ENCODE results near the gene HIVEP3.

HIVEP3 gene

DNA sequence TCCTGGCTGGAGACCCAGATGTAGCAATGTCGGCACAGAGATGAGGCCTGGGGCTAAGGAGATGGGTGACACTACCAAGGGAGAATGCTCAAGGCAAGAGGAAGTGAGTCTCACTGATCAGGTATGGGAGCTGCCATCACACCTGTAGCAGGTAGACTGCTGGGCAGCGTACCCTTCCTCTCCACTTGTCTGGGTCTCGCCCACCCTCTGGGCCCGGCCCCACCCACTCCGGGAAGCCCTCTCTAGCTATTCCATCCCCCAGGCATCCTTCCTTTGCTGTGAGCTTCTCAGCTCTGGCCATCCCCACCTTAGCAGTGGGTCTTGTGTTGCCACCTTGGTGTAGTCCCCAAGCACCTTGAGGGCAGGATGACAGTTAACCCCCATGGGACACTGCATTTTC, 346.5 kb downstream of the HIVEP3 start:
- Histone ChIP-seq H3K9me3 (ENCODE audit: insufficient read depth, low read depth, low read length) (no peaks in the 10 kb centered on the region), H3K36me3 (ENCODE audit: insufficient read depth, low read depth, low read length) (no peaks in the 10 kb centered on the region), H3K4me1 (ENCODE audit: insufficient read depth, low read length) (no peaks in the 10 kb centered on the region), H3K4me3 (ENCODE audit: low read length) (no peak overlapping the region), H3K27ac (ENCODE audit: low read length) (no peak overlapping the region), H3K9ac (ENCODE audit: low read depth, low read length) (no peak overlapping the region), H3K27me3 (ENCODE audit: insufficient read depth, low read length) (peaks cover 14% of the 10 kb centered on the region)

DNA sequence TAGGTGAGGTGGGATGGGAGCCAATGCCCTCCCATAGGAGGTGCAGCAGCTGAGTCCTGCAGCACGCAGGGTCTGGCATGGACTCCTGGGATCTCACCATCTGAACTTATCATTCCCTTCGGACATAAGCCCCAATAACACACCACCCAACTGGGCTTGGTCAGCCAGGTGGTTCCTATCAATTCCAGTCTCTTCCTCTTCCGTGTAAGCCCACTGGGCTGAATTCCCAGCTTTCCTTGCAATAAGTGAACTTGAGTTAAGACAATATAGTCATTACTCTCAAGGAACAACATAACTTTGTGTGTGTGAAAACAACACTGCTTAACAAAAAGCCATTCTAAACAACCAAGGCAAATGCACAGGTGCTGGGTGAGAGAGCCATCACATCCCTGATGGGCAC, 347.7 kb downstream of the HIVEP3 start:
- Histone ChIP-seq H3K27ac (ENCODE audit: low read length) (no peak overlapping the region), H3K4me3 (ENCODE audit: low read length) (no peak overlapping the region), H3K36me3 (ENCODE audit: insufficient read depth, low read depth, low read length) (no peaks in the 10 kb centered on the region), H3K27me3 (ENCODE audit: insufficient read depth, low read length) (peaks cover 13% of the 10 kb centered on the region), H3K9ac (ENCODE audit: low read depth, low read length) (no peak overlapping the region), H3K4me1 (ENCODE audit: insufficient read depth, low read length) (no peaks in the 10 kb centered on the region), H3K9me3 (ENCODE audit: insufficient read depth, low read depth, low read length) (no peaks in the 10 kb centered on the region)

DNA sequence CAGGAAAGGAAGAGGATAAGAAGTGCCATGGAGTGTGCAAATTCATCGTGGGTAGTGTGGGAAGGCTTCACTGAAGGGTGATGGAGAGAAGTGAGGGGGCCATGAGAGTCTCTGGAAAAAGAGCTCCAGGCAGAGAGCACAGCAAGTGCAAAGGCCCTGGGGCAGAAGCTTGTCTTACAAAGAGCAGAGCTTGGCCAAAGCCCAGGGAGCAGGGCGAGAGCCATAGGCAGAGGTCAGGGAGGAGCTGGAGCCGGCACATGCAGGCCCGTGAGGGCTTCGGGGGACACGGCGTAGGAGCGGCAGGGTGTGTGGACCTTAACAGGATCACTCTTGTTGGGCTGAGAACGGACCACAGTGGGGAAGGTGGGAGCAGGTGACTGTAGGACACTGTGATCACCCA, 350.5 kb downstream of the HIVEP3 start:
- Histone ChIP-seq H3K4me3 (ENCODE audit: low read length) (no peak overlapping the region), H3K36me3 (ENCODE audit: insufficient read depth, low read depth, low read length) (no peaks in the 10 kb centered on the region), H3K9ac (ENCODE audit: low read depth, low read length) (no peak overlapping the region), H3K9me3 (ENCODE audit: insufficient read depth, low read depth, low read length) (no peaks in the 10 kb centered on the region), H3K27ac (ENCODE audit: low read length) (no peak overlapping the region), H3K4me1 (ENCODE audit: insufficient read depth, low read length) (no peaks in the 10 kb centered on the region), H3K27me3 (ENCODE audit: insufficient read depth, low read length) (peaks cover 4% of the 10 kb centered on the region)

DNA sequence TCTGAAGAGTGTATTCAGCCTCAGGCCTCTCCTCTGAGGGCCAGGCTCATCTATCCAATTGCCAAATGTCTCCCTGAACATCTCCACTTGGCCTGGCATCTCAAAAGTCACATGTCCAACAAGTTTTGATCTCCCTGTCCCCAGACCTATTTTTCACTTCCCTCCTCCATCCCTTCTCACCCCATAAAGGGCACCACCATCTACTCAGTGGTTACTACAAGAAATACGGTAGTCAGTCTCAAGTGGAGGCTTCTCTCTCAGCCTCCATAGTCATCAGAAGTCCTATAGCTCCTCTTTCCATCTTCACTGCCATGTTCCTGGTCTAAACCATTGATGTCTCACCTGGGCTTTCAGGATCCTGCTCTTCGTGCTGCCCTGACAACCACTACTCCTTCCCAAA, 351.8 kb downstream of the HIVEP3 start:
- H3K4me3 ChIP-seq (ENCODE audit: low read length), result no peak overlapping the region
- no peaks in the 10 kb centered on the region for H3K36me3 ChIP-seq (ENCODE audit: insufficient read depth, low read depth, low read length)
- no peaks in the 10 kb centered on the region for H3K9me3 ChIP-seq (ENCODE audit: insufficient read depth, low read depth, low read length)
- H3K27ac ChIP-seq (ENCODE audit: low read length), result no peak overlapping the region
- H3K4me1 ChIP-seq (ENCODE audit: insufficient read depth, low read length), result no peaks in the 10 kb centered on the region
- H3K9ac ChIP-seq (ENCODE audit: low read depth, low read length), result no peak overlapping the region
- H3K27me3 ChIP-seq (ENCODE audit: insufficient read depth, low read length), result no peaks in the 10 kb centered on the region; the same call in 1 of the 2 replicates

DNA sequence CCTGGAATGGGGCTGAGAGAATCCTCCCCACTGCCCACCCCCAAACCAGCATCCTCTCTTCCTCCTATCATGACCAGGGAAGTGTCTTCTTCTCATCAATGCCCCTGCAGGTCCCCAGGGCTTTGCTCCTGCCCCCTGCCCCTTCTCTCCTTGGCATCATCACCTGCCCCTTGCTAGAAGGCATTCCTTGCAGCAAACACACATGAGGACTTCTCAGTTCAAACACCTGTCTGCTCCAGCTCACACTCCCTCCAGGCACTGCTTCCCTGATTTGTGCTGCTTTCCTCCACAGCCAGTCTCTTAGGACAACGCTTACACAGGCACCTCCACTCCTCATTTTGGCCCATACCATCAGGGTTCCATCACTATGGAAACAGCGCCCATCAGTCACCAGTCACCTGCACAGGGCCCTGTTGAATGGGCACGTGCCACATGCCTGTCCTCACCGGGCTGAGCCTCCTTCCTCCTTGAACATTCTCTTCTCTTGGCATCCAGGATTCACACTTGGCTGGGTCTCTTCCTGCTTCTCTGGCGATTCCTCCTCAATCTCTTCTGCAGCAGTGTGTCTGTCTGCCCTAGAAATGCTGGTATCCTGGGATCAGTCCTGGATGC, 352.3 kb downstream of the HIVEP3 start:
- H3K9ac ChIP-seq (ENCODE audit: low read depth, low read length), result no peak overlapping the region
- no peak overlapping the region for H3K27ac ChIP-seq (ENCODE audit: low read length)
- no peaks in the 10 kb centered on the region; the same call in 1 of the 2 replicates for H3K27me3 ChIP-seq (ENCODE audit: insufficient read depth, low read length)
- H3K4me1 ChIP-seq (ENCODE audit: insufficient read depth, low read length), result no peaks in the 10 kb centered on the region
- no peaks in the 10 kb centered on the region for H3K9me3 ChIP-seq (ENCODE audit: insufficient read depth, low read depth, low read length)
- H3K4me3 ChIP-seq (ENCODE audit: low read length), result no peak overlapping the region
- H3K36me3 ChIP-seq (ENCODE audit: insufficient read depth, low read depth, low read length), result no peaks in the 10 kb centered on the region

DNA sequence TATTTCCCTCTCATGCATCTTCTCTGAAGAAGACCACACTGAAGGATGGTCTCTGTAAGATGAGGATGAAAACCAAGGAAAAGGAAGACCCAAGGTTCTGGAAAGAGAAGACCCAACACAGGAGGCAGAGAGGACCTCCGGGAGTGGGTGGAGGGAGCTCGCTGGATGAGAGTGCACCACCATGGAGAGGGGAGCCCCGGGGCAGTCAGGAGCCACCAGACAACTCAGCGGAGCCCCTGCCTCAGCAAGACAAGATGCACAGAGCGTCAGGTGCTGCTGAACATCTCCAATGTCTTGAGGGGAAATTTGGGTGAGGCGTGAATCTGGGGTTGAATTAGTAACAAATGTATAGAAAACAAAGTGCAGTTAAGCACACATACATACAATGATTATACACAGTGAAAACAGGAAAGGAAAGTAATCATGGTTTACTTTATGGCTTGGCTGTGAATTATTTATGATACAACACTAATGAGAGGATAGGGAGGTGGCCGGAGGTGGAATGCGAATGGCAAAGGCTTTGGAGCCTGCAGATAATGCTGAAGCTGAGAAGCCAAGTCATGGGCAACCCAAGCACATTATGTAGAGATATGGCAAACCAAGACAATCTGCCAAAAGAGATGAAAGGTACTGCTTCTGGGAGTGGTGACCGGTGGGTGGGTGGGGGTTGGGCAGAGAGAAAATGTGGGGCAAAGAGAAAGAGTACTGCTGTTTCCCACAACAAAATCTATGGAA, 353.8 kb downstream of the HIVEP3 start:
- Histone ChIP-seq H3K27me3 (ENCODE audit: insufficient read depth, low read length) (no peaks in the 10 kb centered on the region; the same call in 1 of the 2 replicates), H3K4me3 (ENCODE audit: low read length) (no peak overlapping the region), H3K4me1 (ENCODE audit: insufficient read depth, low read length) (no peaks in the 10 kb centered on the region), H3K9ac (ENCODE audit: low read depth, low read length) (no peak overlapping the region), H3K27ac (ENCODE audit: low read length) (no peak overlapping the region), H3K9me3 (ENCODE audit: insufficient read depth, low read depth, low read length) (no peaks in the 10 kb centered on the region), H3K36me3 (ENCODE audit: insufficient read depth, low read depth, low read length) (no peaks in the 10 kb centered on the region)

DNA sequence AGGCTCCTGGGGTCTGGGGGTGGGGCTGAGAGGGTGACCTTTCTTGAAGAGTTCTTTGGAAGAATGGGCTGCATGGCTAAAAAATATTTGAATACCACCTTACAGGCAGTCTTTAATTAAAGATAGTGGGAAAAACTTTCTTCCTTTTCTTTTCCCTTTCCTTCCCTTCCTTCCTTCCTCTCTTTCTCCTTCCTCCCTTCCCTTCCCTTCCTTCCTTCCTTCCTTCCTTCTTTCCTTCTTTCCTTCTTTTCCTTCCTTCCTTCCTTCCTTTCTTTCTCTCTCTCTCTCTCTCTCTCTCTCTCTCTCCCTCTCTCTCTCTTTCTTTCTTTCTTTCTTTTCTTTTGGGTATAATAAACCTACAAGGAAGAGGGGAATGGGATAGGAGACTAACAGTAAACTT, 356.4 kb downstream of the HIVEP3 start:
- Histone ChIP-seq H3K4me1 (ENCODE audit: insufficient read depth, low read length) (no peaks in the 10 kb centered on the region), H3K9ac (ENCODE audit: low read depth, low read length) (no peak overlapping the region), H3K36me3 (ENCODE audit: insufficient read depth, low read depth, low read length) (no peaks in the 10 kb centered on the region)

DNA sequence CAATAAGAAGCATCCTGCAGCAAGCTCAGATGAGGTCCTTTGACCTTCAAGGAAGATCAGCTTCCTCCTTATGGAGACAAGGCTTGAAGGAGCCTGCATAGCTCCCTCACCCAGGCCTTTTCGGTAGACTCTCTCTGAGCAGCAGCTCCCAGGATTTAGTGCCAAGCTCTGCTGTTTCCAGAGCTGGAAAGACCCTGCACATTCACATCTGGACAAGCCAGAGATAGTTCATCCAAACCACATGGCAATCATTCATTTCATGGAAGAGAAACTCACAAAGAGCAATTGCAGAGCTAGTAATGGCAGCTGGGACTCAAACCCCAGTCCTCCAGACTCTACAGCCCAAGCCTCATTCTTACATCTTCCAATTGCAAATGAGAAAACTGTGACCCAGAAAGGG, 357.8 kb downstream of the HIVEP3 start:
- Histone ChIP-seq H3K4me3 (ENCODE audit: low read length) (no peak overlapping the region), H3K9ac (ENCODE audit: low read depth, low read length) (no peak overlapping the region), H3K9me3 (ENCODE audit: insufficient read depth, low read depth, low read length) (peaks cover 5% of the 10 kb centered on the region), H3K4me1 (ENCODE audit: insufficient read depth, low read length) (no peaks in the 10 kb centered on the region), H3K27ac (ENCODE audit: low read length) (no peak overlapping the region), H3K36me3 (ENCODE audit: insufficient read depth, low read depth, low read length) (no peaks in the 10 kb centered on the region), H3K27me3 (ENCODE audit: insufficient read depth, low read length) (no peaks in the 10 kb centered on the region)

More for the DNA sequence above, 356.4 kb downstream of the HIVEP3 start:
- no peaks in the 10 kb centered on the region; the same call in 1 of the 2 replicates for H3K27me3 ChIP-seq (ENCODE audit: insufficient read depth, low read length)
- no peak overlapping the region for H3K4me3 ChIP-seq (ENCODE audit: low read length)
- no peak overlapping the region for H3K27ac ChIP-seq (ENCODE audit: low read length)
- H3K9me3 ChIP-seq (ENCODE audit: insufficient read depth, low read depth, low read length), result no peaks in the 10 kb centered on the region

DNA sequence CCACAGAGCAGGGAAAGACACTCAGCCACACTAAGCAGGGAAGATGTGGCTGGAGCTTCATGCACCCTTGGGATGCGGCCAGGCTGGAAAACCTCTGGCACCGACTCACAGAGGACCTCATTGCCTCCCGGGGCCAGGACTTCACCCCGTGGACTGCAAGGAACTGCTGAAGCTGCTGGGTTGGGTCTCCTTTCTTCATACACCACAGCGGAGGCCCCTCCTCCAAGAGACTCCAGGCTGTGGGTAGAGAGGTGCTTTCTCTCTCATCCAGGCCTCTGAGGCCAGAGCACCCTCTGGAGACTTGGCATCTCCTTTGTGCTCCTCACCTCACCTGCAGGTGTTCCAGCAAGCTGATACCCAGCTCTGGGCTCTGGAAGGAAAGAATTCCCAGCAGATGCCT, 358.2 kb downstream of the HIVEP3 start:
- Histone ChIP-seq H3K36me3 (ENCODE audit: insufficient read depth, low read depth, low read length) (no peaks in the 10 kb centered on the region), H3K27ac (ENCODE audit: low read length) (no peak overlapping the region), H3K4me3 (ENCODE audit: low read length) (no peak overlapping the region), H3K9ac (ENCODE audit: low read depth, low read length) (no peak overlapping the region), H3K27me3 (ENCODE audit: insufficient read depth, low read length) (no peaks in the 10 kb centered on the region), H3K4me1 (ENCODE audit: insufficient read depth, low read length) (no peaks in the 10 kb centered on the region), H3K9me3 (ENCODE audit: insufficient read depth, low read depth, low read length) (peaks cover 9% of the 10 kb centered on the region)

DNA sequence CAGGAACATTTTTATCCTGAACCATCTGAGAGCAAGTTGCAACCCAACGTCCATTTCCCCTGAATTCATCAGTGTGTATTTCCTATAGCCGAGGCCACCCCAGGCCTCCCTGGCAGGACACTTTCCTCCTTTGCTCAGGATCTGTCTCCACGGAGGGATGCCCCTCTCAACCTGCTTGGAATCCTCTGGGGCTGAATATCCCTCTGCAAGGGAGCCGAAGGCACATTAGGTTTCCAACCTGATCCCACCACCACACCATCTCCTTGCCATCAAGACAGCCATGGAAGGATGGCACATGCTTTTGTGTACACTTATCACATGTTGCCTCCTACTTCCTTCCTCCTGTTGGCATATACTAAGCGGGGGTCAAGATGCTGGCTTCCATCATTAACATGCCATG, 359.4 kb downstream of the HIVEP3 start:
- H3K36me3 ChIP-seq (ENCODE audit: insufficient read depth, low read depth, low read length), result no peaks in the 10 kb centered on the region
- H3K27me3 ChIP-seq (ENCODE audit: insufficient read depth, low read length), result no peaks in the 10 kb centered on the region
- H3K4me1 ChIP-seq (ENCODE audit: insufficient read depth, low read length), result no peaks in the 10 kb centered on the region
- H3K27ac ChIP-seq (ENCODE audit: low read length), result no peak overlapping the region
- H3K4me3 ChIP-seq (ENCODE audit: low read length), result no peak overlapping the region
- peaks cover 9% of the 10 kb centered on the region for H3K9me3 ChIP-seq (ENCODE audit: insufficient read depth, low read depth, low read length)
- no peak overlapping the region for H3K9ac ChIP-seq (ENCODE audit: low read depth, low read length)

DNA sequence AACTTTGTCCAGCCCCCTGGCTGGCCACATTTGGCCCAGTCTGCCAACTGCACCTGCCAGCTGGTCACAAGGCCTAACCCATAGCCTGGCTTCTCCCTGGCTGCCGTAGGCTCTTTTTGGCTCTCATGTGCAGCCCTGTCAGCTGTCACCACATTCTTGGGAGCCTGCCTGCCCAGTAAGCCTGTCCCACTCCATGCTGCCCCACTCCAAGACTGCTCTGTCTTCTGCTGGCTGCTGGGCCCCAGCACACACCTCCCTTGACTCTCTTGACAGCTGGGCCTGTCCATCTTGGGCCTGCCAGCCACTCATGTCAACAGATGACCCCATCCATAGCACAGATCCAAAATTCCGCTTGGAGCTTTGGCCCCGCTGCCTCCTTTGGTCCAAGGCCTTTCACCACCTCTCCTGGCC, 360.0 kb downstream of the HIVEP3 start:
- no peak overlapping the region for H3K9ac ChIP-seq (ENCODE audit: low read depth, low read length)

DNA sequence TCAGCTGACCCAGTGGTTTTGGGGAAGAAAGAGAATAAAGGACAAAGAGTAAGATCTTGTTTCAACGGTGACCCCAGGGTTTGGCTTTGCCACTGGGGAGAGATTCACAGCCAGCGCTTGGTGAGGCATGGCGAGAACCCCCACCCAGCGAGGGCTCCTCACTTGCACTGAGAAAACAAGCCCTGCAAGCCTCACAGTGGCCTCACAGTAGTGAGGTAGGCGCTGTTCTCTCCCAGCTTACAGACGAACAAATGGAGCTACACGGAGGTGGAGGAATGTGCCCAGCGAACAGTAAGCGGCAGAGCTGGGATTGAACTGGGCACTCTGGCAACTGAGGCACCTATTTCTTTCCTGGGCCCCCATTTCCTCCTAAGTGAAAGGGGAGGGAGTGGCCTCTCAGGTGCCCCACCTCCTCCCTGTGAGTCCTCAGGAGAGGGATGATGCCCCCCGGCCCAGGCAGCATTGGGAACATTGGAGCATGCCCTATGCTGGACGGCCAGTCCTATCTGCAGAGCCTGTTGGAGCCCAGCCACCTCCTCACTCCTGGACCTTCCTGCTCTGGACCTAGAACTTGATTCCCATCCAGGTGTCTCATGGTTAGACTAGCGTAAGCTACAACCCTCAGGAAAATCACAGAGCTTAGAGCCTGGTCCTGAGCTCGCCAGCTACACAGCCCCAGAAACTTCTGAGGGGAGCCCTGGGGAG, 360.8 kb downstream of the HIVEP3 start:
- no peak overlapping the region for H3K27ac ChIP-seq (ENCODE audit: low read length)
- peaks cover 9% of the 10 kb centered on the region for H3K9me3 ChIP-seq (ENCODE audit: insufficient read depth, low read depth, low read length)
- H3K9ac ChIP-seq (ENCODE audit: low read depth, low read length), result no peak overlapping the region
- no peaks in the 10 kb centered on the region for H3K4me1 ChIP-seq (ENCODE audit: insufficient read depth, low read length)
- H3K27me3 ChIP-seq (ENCODE audit: insufficient read depth, low read length), result no peaks in the 10 kb centered on the region
- no peaks in the 10 kb centered on the region for H3K36me3 ChIP-seq (ENCODE audit: insufficient read depth, low read depth, low read length)
- no peak overlapping the region for H3K4me3 ChIP-seq (ENCODE audit: low read length)

More for the DNA sequence above, 360.0 kb downstream of the HIVEP3 start:
- Histone ChIP-seq H3K36me3 (ENCODE audit: insufficient read depth, low read depth, low read length) (no peaks in the 10 kb centered on the region), H3K9me3 (ENCODE audit: insufficient read depth, low read depth, low read length) (peaks cover 9% of the 10 kb centered on the region), H3K27ac (ENCODE audit: low read length) (no peak overlapping the region), H3K27me3 (ENCODE audit: insufficient read depth, low read length) (no peaks in the 10 kb centered on the region), H3K4me3 (ENCODE audit: low read length) (no peak overlapping the region), H3K4me1 (ENCODE audit: insufficient read depth, low read length) (no peaks in the 10 kb centered on the region)

Data from iPS-20b (cell line).